MG63 (cell line): ENCODE data around the gene MIPOL1. TPM values are rescaled to one million over a fixed set of nuclear protein-coding genes. Genes with fewer than 3 reads are reported as not detected.
"Not testable (repeated sequence)": the region's sequence is repeated elsewhere in the genome, so short reads cannot be mapped to it uniquely, and the experiment has no call there.

ENCODE experiments used
- DNase-seq: peaks from one replicate; pipeline ENCODE4 v3.0.0-alpha.2; 2020
- H3K27me3 ChIP-seq: fragments of 250-450 bp; sonication (Bioruptor Pico); 2 replicates; pipeline ENCODE4 v1.5.1; 2020; ENCODE audit warnings: mild to moderate bottlenecking, moderate library complexity
- H3K36me3 ChIP-seq: fragments of 250-450 bp; sonication (Bioruptor Pico); 2 replicates; pipeline ENCODE4 v1.5.1; 2020; ENCODE audit warnings: mild to moderate bottlenecking, moderate library complexity
- H3K4me3 ChIP-seq: fragments of 250-450 bp; sonication (Bioruptor Pico); 2 replicates; pipeline ENCODE4 v1.5.1; 2020; ENCODE audit warnings: mild to moderate bottlenecking, moderate library complexity
- H3K9me3 ChIP-seq: fragments of 250-450 bp; sonication (Bioruptor Pico); 2 replicates; pipeline ENCODE4 v1.5.1; 2020; ENCODE audit warnings: mild to moderate bottlenecking, moderate library complexity
- total RNA-seq: library from RNA; depleted of rRNA; stranded (reverse); fragments of >200 nt; shearing (Covaris generic); gene quantifications from 2 replicates; pipeline ENCODE4 v1.2.3, GENCODE V29; 2014; ENCODE audit warnings: low replicate concordance

Gene MIPOL1
- total RNA-seq, 1 experiment from 2014 or later: 6.0 TPM

GRCh38 chr14:37205623-37206605 lies 8.2 kb downstream of the MIPOL1 start:
- not testable (repeated sequence) for DNase-seq, H3K4me3 ChIP-seq, H3K36me3 ChIP-seq, H3K9me3 ChIP-seq, H3K27me3 ChIP-seq

DNA sequence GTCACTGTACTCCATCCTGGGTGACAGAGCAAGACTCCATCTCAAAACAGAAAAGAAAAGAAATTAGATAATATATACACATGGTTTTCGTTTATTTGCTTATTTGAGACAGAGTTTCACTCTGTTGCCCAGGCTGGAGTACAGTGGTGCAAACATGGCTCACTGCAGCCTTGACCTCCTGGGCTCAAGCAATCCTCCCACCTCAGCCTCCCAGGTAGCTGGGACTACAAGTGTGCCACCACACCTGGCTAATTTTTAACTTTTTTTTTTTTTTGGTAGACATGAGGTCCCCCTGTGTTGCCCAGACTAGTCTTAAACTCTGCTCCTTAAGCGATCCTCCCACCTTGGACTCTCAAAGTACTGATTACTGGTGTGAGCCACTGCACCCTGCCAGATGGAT lies 11.9 kb downstream of the MIPOL1 start:
- DNase-seq, H3K4me3 ChIP-seq, H3K27me3 ChIP-seq, H3K9me3 ChIP-seq, H3K36me3 ChIP-seq: not testable (repeated sequence)

GRCh38 chr14:37210448-37210847 lies 12.7 kb downstream of the MIPOL1 start:
- DNase-seq: no peak
- Histone ChIP-seq H3K9me3 (peaks cover 7% of the 10 kb centered on the region), H3K36me3 (no peaks in the 10 kb centered on the region), H3K27me3 (no peaks in the 10 kb centered on the region), H3K4me3 (no peak overlapping the region)

- no peak for DNase-seq
- Histone ChIP-seq H3K36me3 (no peaks in the 10 kb centered on the region), H3K9me3 (no peaks in the 10 kb centered on the region; the same call in 1 of the 2 replicates), H3K4me3 (no peak overlapping the region), H3K27me3 (no peaks in the 10 kb centered on the region)
Measured at GRCh38 chr14:37213016-37213415, 15.3 kb downstream of the MIPOL1 start.

GRCh38 chr14:37215345-37215744 lies 17.6 kb downstream of the MIPOL1 start:
- Histone ChIP-seq H3K4me3 (no peak overlapping the region), H3K27me3 (no peaks in the 10 kb centered on the region), H3K9me3 (no peaks in the 10 kb centered on the region), H3K36me3 (no peaks in the 10 kb centered on the region)
- DNase-seq: no peak

GRCh38 chr14:37221073-37221472 lies 23.3 kb downstream of the MIPOL1 start:
- no peaks in the 10 kb centered on the region for H3K36me3 ChIP-seq
- no peaks in the 10 kb centered on the region for H3K27me3 ChIP-seq
- H3K4me3 ChIP-seq: no peak overlapping the region
- no peak for DNase-seq
- H3K9me3 ChIP-seq: peaks cover 2% of the 10 kb centered on the region; the same call in 1 of the 2 replicates

GRCh38 chr14:37223947-37224474 lies 26.3 kb downstream of the MIPOL1 start:
- peaks cover 2% of the 10 kb centered on the region; the same call in 1 of the 2 replicates for H3K9me3 ChIP-seq
- DNase-seq: no peak
- H3K4me3 ChIP-seq: no peak overlapping the region
- H3K27me3 ChIP-seq: no peaks in the 10 kb centered on the region
- H3K36me3 ChIP-seq: no peaks in the 10 kb centered on the region

- H3K36me3 ChIP-seq, H3K27me3 ChIP-seq, H3K4me3 ChIP-seq, DNase-seq, H3K9me3 ChIP-seq: not testable (repeated sequence)
Measured at GRCh38 chr14:37225668-37226067, 27.9 kb downstream of the MIPOL1 start.

DNA sequence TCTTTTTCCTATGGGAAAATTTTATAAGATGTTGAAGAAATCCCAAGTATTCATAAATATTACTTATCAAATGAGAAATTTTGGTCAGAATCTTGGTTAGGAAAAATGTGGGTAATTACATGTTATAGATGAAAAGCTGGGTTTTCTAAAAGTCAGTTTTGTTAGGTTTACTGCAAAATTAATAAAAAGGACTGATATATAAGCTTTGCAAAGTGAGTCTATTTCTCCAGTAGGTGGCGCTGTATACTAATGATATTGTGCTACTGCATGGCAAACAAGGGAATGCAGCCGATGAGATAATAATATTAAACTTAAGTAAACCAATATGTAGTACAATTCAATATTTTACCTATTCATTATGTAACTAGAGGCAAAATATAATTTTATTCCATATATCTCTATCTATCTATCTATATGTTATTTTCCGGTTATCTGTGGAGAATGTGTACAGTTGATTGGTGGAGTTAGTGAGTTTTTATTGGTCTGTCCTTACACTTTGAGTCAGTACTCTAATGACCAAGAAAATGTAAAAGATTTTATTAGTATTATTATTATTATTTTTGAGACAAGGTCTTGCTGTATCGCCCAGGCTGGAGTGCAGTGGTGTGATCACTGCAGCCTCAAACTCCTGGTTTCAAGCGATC lies 32.9 kb downstream of the MIPOL1 start:
- H3K9me3 ChIP-seq: no peaks in the 10 kb centered on the region
- no peak for DNase-seq
- H3K27me3 ChIP-seq: no peaks in the 10 kb centered on the region
- H3K4me3 ChIP-seq: no peak overlapping the region
- no peaks in the 10 kb centered on the region for H3K36me3 ChIP-seq

DNA sequence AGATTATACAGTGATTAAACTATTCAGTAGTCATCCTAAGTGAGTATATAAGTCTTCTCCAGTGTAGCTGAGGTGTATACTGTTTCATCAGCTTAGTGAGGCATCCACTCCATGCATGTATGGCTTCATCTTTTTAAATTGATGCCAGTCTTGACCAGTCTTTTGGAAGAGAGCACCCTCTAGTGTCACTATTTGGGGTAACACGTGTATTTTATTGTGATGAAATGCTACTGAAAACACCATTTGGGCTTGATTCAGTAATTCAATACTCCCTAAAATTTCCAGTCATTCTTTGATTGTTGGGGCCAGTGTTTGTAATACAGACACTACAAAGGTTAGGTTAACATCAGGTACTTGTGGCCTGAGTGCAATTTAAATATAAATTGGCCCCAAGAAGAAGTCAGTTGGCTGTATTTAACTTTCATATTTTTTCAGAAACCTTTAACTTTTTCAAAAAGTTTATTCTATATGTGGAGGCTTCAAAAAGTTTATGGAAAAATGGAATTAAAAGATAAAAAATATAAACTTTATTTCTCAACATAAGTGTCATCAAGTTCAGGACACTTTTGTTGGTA lies 35.3 kb downstream of the MIPOL1 start:
- no peak for DNase-seq
- Histone ChIP-seq H3K9me3 (no peaks in the 10 kb centered on the region), H3K4me3 (no peak overlapping the region), H3K27me3 (no peaks in the 10 kb centered on the region), H3K36me3 (no peaks in the 10 kb centered on the region)

DNA sequence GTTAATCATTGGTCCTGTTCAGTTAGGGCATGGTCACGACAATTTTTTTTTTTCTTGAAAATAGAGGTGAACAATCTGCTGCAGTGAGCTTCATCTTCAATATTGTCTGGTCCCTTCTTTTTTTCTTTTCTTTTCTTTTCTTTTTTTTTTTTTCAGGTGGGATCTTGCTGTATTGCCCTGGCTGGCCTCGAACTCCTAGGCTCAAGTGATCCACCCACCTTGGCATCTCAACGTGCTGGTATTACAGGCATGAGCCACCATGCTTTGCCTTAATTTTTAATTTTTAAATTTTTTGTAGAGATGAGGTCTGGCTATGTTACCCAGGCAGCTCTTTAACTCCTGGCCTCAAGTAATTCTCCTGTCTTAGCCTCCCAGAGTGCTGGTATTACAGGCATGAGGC lies 36.5 kb downstream of the MIPOL1 start:
- no peaks in the 10 kb centered on the region for H3K36me3 ChIP-seq
- no peak for DNase-seq

DNA sequence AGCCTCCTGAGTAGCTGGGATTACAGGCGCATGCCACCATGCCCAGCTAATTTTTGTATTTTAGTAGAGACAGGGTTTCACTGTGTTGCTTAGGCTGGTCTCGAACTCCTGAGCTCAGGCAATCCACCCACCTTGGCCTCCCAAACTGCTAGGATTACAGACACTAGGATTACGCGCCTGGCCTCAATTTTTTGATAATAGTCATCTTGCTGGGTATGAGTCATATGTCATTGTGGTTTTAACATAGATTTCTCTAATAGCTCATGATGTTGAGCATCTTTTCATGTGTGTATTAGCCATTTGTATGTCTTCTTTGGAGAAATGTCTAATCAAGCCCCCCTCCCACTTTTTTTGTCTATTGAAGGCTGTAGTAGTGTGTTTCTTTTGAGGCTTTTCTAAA lies 38.3 kb downstream of the MIPOL1 start:
- H3K4me3 ChIP-seq, H3K27me3 ChIP-seq, H3K9me3 ChIP-seq, H3K36me3 ChIP-seq: not testable (repeated sequence)
- peak; percentile 11 for DNase-seq

More for the DNA sequence above, 36.5 kb downstream of the MIPOL1 start:
- Histone ChIP-seq H3K4me3 (no peak overlapping the region), H3K9me3 (no peaks in the 10 kb centered on the region), H3K27me3 (no peaks in the 10 kb centered on the region)

DNA sequence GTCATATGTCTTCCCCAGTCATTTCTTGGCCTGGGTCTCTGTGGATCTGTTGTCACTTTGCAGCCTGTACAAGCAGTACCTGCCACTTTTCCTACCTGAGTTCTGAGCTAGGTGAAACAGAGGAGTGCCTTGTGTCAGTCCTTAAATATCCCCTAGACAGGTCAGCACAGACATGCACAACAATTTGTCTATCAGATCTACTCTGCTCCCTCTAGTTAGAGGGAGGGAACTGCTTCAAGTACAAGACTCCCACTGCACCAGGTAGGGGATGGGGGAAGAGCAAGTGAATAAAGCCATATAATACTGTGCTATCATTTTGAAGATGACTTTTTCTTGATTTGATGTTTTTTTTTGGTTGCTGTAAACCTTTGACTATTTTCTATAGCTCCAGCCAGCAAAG lies 39.4 kb downstream of the MIPOL1 start:
- Histone ChIP-seq H3K36me3 (no peaks in the 10 kb centered on the region), H3K9me3 (no peaks in the 10 kb centered on the region), H3K4me3 (no peak overlapping the region), H3K27me3 (no peaks in the 10 kb centered on the region)
- no peak for DNase-seq

DNA sequence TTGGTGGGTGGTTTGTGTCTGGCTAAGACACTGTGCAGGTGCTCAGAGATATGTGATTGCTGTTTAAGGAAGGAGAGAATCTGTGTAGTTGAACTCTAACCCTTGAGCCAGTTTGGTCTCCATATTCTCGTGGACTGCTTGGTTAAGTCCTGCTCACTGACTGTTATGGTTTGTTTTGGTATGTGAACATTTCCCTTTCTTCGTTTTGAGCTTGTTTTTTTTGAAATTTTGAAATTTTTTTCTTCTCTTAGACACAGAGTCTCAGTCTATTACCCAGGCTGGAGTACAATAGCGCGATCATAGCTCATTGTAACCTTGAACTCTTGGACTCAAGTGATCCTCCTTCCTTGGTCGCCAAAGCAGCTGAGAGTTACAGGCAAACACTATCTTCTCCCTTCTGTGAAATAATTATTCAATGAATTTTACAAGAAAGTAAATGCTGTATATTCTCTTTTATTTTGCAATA lies 40.0 kb downstream of the MIPOL1 start:
- Histone ChIP-seq H3K9me3 (no peaks in the 10 kb centered on the region), H3K27me3 (no peaks in the 10 kb centered on the region), H3K36me3 (no peaks in the 10 kb centered on the region), H3K4me3 (no peak overlapping the region)
- DNase-seq: no peak

GRCh38 chr14:37241198-37241597 lies 43.5 kb downstream of the MIPOL1 start:
- Histone ChIP-seq H3K36me3 (no peaks in the 10 kb centered on the region), H3K4me3 (no peak overlapping the region), H3K9me3 (no peaks in the 10 kb centered on the region), H3K27me3 (no peaks in the 10 kb centered on the region)
- no peak for DNase-seq

GRCh38 chr14:37246427-37246829 lies 48.7 kb downstream of the MIPOL1 start:
- Histone ChIP-seq H3K36me3 (no peaks in the 10 kb centered on the region), H3K4me3 (no peak overlapping the region), H3K9me3 (no peaks in the 10 kb centered on the region), H3K27me3 (no peaks in the 10 kb centered on the region)
- DNase-seq: no peak
